HepG2 (cell line): Measurements from ENCODE around the gene CLDN19. TPM values are rescaled to one million over a fixed set of nuclear protein-coding genes. Genes with fewer than 3 reads are reported as not detected.

ENCODE experiments used
- IKZF4 ChIP-seq: sonication (generic); formaldehyde crosslinking; IDR thresholded peaks from 2 replicates; pipeline ENCODE4 v1.5.1; 2020; ENCODE audit warnings: borderline replicate concordance, mild to moderate bottlenecking, low read depth, missing genetic modification reagents; ENCODE audit errors: not compliant biosample characterization
- NRL ChIP-seq: sonication (generic); formaldehyde crosslinking; IDR thresholded peaks from 2 replicates; pipeline ENCODE4 v1.5.0; 2020; ENCODE audit warnings: missing genetic modification reagents, mild to moderate bottlenecking, moderate library complexity, borderline replicate concordance
- TFAP4 ChIP-seq: sonication (generic); IDR thresholded peaks from 2 replicates; pipeline ENCODE4 v1.6.1; 2016; ENCODE audit warnings: low read depth, borderline replicate concordance
- ZNF512B ChIP-seq: sonication (generic); formaldehyde crosslinking; IDR thresholded peaks from 2 replicates; pipeline ENCODE4 v1.5.1; 2020; ENCODE audit warnings: missing genetic modification reagents, mild to moderate bottlenecking, borderline replicate concordance
- ZNF556 ChIP-seq: sonication (generic); formaldehyde crosslinking; IDR thresholded peaks from 2 replicates; pipeline ENCODE4 v1.4.0; 2020; ENCODE audit warnings: mild to moderate bottlenecking, missing genetic modification reagents, borderline replicate concordance
- polyA plus RNA-seq, 8 experiments: library from polyadenylated mRNA; depleted of rRNA in 3 of 8; stranded (reverse) in 7 of 8; unstranded in 1 of 8; fragments of >200 nt; fragmentation: Illumina TruSeq in 4 of 8; extraction: Trizol in 4 of 8; gene quantifications; 2 replicates each; pipeline versions ENCODE4 v1.2.1 to v1.2.3, GENCODE V29; 2011 to 2016; ENCODE audit warnings: low read depth in 4 of 8, missing spikeins in 1 of 8, mixed read lengths in 1 of 8; ENCODE audit not compliant: insufficient read depth in 1 of 8
- total RNA-seq, 5 experiments: library from RNA; depleted of rRNA; stranded (reverse); fragments of >200 nt; fragmentation: Illumina TruSeq; extraction: Trizol; gene quantifications; 2 replicates each; pipeline ENCODE4 v1.2.3, GENCODE V29; 2016; ENCODE audit warnings: low read depth in 1 of 5
- TF ChIP-seq, protein P1 (sequence below): sonication (generic); formaldehyde crosslinking; IDR thresholded peaks from 2 replicates; pipeline ENCODE4 v1.5.1; 2020; ENCODE audit warnings: mild to moderate bottlenecking, moderate library complexity, missing genetic modification reagents
- TF ChIP-seq, protein P2 (sequence below): sonication (generic); formaldehyde crosslinking; IDR thresholded peaks from 2 replicates; pipeline ENCODE4 v1.4.0; 2020; ENCODE audit warnings: missing genetic modification reagents

Gene CLDN19
- total and polyA plus RNA-seq, 2 of the 13 experiments (the other 11 are each of a cell fraction or from before 2014, with no cell fraction given), result 5.0 to 7.6 TPM

GRCh38 chr1:42747125-42747524 lies 7.1 kb upstream of the CLDN19 start (continued):
- TF ChIP-seq ZNF512B (peak; percentile 35; the same call in 1 of the 2 replicates), ZNF556 (no peak), TFAP4 (no peak), IKZF4 (CRISPR knock-in tag) (no peak), NRL (CRISPR knock-in tag) (peak; percentile 56; the same call in 1 of the 2 replicates)
- TF ChIP-seq, protein P1, sequence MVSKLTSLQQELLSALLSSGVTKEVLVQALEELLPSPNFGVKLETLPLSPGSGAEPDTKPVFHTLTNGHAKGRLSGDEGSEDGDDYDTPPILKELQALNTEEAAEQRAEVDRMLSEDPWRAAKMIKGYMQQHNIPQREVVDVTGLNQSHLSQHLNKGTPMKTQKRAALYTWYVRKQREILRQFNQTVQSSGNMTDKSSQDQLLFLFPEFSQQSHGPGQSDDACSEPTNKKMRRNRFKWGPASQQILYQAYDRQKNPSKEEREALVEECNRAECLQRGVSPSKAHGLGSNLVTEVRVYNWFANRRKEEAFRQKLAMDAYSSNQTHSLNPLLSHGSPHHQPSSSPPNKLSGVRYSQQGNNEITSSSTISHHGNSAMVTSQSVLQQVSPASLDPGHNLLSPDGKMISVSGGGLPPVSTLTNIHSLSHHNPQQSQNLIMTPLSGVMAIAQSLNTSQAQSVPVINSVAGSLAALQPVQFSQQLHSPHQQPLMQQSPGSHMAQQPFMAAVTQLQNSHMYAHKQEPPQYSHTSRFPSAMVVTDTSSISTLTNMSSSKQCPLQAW (CRISPR knock-in tag), result no peak
- TF ChIP-seq, protein P2, sequence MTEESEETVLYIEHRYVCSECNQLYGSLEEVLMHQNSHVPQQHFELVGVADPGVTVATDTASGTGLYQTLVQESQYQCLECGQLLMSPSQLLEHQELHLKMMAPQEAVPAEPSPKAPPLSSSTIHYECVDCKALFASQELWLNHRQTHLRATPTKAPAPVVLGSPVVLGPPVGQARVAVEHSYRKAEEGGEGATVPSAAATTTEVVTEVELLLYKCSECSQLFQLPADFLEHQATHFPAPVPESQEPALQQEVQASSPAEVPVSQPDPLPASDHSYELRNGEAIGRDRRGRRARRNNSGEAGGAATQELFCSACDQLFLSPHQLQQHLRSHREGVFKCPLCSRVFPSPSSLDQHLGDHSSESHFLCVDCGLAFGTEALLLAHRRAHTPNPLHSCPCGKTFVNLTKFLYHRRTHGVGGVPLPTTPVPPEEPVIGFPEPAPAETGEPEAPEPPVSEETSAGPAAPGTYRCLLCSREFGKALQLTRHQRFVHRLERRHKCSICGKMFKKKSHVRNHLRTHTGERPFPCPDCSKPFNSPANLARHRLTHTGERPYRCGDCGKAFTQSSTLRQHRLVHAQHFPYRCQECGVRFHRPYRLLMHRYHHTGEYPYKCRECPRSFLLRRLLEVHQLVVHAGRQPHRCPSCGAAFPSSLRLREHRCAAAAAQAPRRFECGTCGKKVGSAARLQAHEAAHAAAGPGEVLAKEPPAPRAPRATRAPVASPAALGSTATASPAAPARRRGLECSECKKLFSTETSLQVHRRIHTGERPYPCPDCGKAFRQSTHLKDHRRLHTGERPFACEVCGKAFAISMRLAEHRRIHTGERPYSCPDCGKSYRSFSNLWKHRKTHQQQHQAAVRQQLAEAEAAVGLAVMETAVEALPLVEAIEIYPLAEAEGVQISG, result peak; percentile 18; the same call in 1 of the 2 replicates
- TF ChIP-seq, all 625 proteins: peak for 21
